GM18520 (cell line): ENCODE measurements around the gene FNDC10.
A peak's percentile ranks its signal among the peaks of the same experiment; 100 is the strongest.

Source experiments
- ATAC-seq: cut with Tn5 transposase; IDR thresholded peaks from one replicate; pipeline ENCODE4 v1.9.1; 2021; ENCODE audit not compliant: unreplicated experiment

FNDC10 gene

DNA sequence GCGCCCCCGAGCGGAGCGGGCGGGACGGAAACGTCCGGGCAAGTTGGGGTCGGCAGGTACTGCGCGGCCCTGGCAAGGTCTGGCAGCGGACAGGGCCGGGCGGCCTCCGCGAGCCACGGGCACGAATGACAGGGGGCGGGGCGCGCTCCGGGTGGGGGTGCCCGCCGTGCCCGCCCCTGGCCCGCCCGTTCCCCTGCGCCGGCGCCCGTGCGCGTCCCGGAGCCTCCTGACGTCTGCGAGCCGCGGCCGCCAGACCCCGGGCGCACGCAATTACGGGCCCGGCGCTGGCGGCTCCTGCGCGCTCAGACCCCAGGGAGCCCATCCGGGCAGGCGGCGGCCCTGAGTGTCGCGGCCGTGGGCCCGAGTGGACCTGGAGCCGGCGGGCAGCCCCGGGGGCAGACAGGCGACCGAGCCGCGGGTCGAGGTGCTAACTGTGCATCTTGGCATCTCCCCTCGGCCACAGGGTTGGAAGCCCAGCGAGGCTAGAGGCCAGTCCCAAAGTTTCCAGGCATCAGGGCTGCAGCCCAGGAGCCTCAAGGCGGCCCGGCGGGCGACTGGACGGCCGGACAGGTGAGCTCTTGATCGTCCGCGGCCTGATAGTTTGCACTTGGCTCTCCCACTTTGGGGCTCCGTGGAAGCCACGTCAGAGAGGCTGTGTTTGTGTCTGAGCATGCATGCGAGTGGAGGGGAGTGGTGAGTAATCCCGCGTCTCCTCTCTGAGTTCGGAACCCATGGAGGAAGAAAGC is 16.3 kb upstream of the FNDC10 start:
- ATAC-seq = peak; percentile 18

- ATAC-seq = peak; percentile 74
Observed at GRCh38 chr1:1615256-1616044, 15.5 kb upstream of the FNDC10 start, which contains the start of gene MIB2. Gene MIB2, plus strand, starts transcription at chr1:1615500. Its CDS starts 7,953 bp downstream, at chr1:1623453.

DNA sequence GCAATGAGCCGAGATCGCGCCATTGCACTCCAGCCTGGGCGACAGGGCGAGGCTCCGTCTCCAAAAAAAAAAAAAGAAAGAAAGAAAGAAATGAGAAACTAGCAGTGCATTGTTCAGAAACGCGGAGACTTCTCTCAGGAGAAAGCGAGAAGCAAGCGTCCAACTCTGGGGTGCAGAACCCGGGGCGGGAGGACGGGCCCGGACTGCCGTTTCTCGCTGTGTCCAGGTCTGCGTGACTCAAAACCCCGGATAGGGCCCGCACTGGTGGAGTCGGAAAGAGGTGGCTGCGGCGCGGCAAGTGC is 15.0 kb upstream of the FNDC10 start:
- ATAC-seq = no peak

DNA sequence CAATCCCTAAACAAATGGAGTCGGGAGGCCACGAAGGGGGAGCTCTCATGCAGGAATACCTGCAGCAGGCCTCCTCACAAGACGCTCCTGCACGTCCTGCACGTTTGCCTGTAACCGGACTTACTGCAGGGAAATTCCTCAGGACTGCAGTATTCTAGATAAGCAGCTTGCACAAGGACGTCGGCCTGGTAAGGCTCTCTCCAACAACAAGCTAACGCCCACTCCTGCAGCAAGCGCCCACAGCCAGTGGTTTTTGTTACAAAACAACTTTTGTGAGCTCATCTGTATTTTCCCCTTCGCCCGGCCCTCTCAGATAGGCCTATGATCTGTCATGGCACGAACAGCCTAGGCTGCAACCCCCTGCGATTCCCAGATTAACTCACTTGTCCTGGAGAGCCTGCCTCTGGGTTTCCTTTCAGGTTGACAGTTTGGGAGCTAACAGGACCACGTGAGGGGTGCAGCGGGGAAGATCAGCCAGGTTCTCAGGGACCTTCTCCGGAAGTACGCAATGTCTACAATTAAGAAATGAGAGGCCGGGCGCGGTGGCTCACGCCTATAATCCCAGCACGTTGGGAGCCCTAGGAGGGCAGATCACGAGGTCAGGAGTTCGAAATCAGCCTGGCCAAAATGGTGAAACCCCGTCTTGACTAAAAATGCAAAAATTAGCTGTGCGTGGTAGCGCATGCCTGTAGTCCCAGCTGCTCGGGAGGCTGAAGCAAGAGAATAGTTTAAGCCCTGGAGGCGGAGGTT is 14.4 kb upstream of the FNDC10 start:
- no peak for ATAC-seq

GRCh38 chr1:1613509-1614082 is 13.7 kb upstream of the FNDC10 start:
- no peak for ATAC-seq

GRCh38 chr1:1612104-1612400 is 12.1 kb upstream of the FNDC10 start:
- no peak for ATAC-seq

- ATAC-seq = no peak
Observed at GRCh38 chr1:1610796-1611195, 10.9 kb upstream of the FNDC10 start.

- ATAC-seq = no peak
Observed at GRCh38 chr1:1609822-1610485, 10.0 kb upstream of the FNDC10 start.

- ATAC-seq = no peak
Observed at GRCh38 chr1:1606232-1606631, 6.3 kb upstream of the FNDC10 start.

DNA sequence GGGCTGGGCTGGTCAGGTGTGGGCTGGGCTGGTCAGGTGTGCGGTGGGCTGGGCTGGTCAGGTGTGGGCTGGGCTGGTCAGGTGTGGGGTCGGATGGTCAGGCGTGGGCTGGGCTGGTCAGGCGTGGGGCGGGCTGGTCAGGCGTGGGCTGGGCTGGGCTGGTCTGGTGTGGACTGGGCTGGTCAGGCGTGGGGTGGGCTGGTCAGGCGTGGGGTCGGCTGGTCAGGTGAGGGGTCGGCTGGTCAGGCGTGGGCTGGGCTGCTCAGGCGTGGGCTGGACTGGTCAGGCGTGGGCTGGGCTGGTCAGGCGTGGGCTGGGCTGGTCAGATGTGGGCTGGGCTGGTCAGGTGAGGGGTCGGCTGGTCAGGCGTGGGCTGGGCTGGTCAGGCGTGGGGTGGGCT is 5.8 kb upstream of the FNDC10 start:
- ATAC-seq = no peak

- ATAC-seq = no peak
Observed at GRCh38 chr1:1605034-1605591, 5.2 kb upstream of the FNDC10 start.

- no peak for ATAC-seq
Observed at GRCh38 chr1:1604374-1605033, 4.6 kb upstream of the FNDC10 start.

DNA sequence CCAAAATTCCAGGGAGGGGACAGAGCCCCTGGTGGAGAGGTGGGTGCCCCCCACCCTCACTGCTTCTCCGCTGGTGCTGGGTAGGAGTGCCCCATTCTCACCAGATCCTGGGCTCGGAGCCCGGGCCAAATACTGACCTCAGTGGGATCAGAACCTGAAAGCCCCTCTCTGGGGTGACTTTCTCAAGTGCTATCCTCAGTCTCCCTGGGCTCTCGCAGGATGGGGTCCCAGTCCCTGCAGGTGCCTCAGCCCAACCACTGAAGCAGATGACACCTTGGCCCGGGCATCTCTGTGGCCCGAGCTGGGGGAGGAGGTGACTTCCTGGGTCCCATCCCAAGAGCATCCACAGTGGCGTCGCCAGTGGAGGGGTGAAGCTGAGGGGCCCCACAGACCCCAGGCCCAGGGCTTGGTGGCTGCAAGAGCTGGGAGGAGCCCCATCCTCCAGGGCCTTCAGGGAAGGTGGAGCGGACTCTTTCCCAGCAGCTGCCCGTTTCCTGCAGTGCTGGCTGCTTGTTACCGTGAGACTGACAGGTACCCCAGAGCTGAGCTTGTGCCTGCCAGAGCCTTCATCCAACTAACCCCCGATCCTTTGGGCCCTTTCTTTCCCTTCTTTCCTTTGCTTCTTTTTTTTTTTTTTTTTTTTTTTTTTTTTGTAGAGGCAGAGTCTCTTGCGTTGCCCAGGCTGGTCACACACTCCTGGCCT is 3.9 kb upstream of the FNDC10 start:
- ATAC-seq = no peak

- ATAC-seq = no peak
Observed at GRCh38 chr1:1602968-1603506, 3.1 kb upstream of the FNDC10 start.

GRCh38 chr1:1602304-1602967 is 2.5 kb upstream of the FNDC10 start:
- ATAC-seq = no peak

DNA sequence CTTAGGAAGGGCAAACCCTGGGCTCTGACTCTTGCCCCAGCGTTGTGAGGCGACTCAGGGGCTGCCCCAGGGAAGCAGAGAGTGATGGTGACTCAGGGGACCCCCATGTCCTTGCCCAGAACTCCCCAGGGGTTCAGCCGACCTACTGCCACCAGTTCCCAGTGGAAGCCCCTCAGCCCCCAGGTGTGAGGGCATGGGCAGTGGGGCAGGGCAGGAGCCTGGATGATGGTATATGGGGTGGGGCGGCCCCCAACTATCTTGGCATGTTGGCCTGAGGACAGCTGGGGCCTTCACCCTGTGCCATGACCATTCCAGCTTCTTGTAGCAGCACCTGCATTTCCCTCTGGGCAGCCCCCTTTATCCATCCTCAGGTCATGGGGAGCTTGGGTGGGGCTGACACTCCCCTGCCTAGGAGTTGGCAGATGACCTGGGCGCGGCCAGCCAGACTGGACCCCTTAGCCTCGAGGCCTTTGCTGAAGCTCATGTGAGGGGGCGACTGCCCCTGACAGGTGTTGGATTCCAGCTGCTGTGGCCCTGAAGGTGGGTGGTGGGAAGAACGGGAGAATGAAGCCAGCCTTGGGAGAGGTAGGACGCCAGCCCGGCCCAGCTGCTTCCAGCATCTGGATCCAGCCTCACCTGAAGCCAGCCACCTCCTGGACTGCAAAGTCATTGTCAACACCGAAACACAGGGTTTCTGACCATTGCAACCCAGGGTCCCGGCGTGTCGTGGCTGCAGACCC is 1.8 kb upstream of the FNDC10 start:
- no peak for ATAC-seq

GRCh38 chr1:1600861-1601563 is 1.1 kb upstream of the FNDC10 start:
- ATAC-seq = no peak
